Stimulated activated CD4-positive, alpha-beta T cell treated with anti-CD3 and anti-CD28 coated beads, TNF-alpha, amount 100 ng/mL, for 48 hours (primary cell): ENCODE results near the gene TOR1A.
"Not testable (repeated sequence)": the region's sequence is repeated elsewhere in the genome, so short reads cannot be mapped to it uniquely, and the experiment has no call there.

ENCODE experiments used
- DNase-seq, 3 donors: peaks; one replicate each; pipeline ENCODE4 v3.0.0-alpha.2; 2020; ENCODE audit warnings: low read depth in 3 of 3

The TOR1A gene

GRCh38 chr9:129822898-129823541 is 916 bp downstream of the TOR1A start:
- DNase-seq = no peak

- DNase-seq = no peak
Observed at GRCh38 chr9:129816501-129817435, 7.2 kb downstream of the TOR1A start.

GRCh38 chr9:129815278-129815677 is 8.7 kb downstream of the TOR1A start:
- DNase-seq = no peak

GRCh38 chr9:129814432-129815223 is 9.3 kb downstream of the TOR1A start:
- DNase-seq = no peak

GRCh38 chr9:129813661-129814060 is 10.3 kb downstream of the TOR1A start:
- DNase-seq = no peak

- DNase-seq = no peak
Observed at GRCh38 chr9:129812385-129812784, 11.6 kb downstream of the TOR1A start.

GRCh38 chr9:129811967-129812363 is 12.0 kb downstream of the TOR1A start:
- DNase-seq = no peak

- no peak for DNase-seq
Observed at GRCh38 chr9:129810788-129811187, 13.1 kb downstream of the TOR1A start.

- no peak for DNase-seq
Observed at GRCh38 chr9:129810116-129810515, 13.8 kb downstream of the TOR1A start.

- DNase-seq = no peak
Observed at GRCh38 chr9:129809346-129809745, 14.6 kb downstream of the TOR1A start.

- DNase-seq = no peak
Observed at GRCh38 chr9:129806061-129806460, 17.9 kb downstream of the TOR1A start.

- no peak for DNase-seq
Observed at GRCh38 chr9:129803676-129804060, 20.3 kb downstream of the TOR1A start.

GRCh38 chr9:129802833-129803675 is 20.9 kb downstream of the TOR1A start, which contains the start of gene TOR1B:
TOR1B (plus strand) TSS chr9:129803184; CDS start chr9:129803213, 29 bp downstream.
- DNase-seq = peak; percentile 83 to 89 (median 85)

GRCh38 chr9:129801504-129801903 is 22.4 kb downstream of the TOR1A start:
- DNase-seq = no peak

- DNase-seq = no peak
Observed at GRCh38 chr9:129798973-129799372, 25.0 kb downstream of the TOR1A start.

- not testable (repeated sequence) for DNase-seq
Observed at GRCh38 chr9:129796029-129796428, 27.9 kb downstream of the TOR1A start.

- DNase-seq = no peak
Observed at GRCh38 chr9:129794549-129794948, 29.4 kb downstream of the TOR1A start.

- DNase-seq = no peak
Observed at GRCh38 chr9:129786481-129786880, 37.5 kb downstream of the TOR1A start.

- DNase-seq = no peak
Observed at GRCh38 chr9:129785866-129786265, 38.1 kb downstream of the TOR1A start.

- DNase-seq = not testable (repeated sequence)
Observed at GRCh38 chr9:129784970-129785369, 39.0 kb downstream of the TOR1A start.
